CD8-positive, alpha-beta memory T cell (primary cell): ENCODE data around the gene AMBRA1. TPM values are rescaled to one million over a fixed set of nuclear protein-coding genes. Genes with fewer than 3 reads are reported as not detected.

Source experiments
- CTCF ChIA-PET: fragments of 350-600 bp; sonication (Branson Sonifier 250); formaldehyde crosslinking; loops from one replicate; lab custom pipeline; 2021; ENCODE audit warnings: antibody characterized with exemption; lab: Charles Lee
- POLR2A ChIA-PET: fragments of 350-600 bp; sonication (Branson Sonifier 250); formaldehyde crosslinking; loops from one replicate; lab custom pipeline; 2021; ENCODE audit warnings: antibody characterized with exemption; lab: Charles Lee
- DNase-seq, 5 donors: peaks; one replicate each; pipeline versions ENCODE4 v3.0.0 to v3.0.0-alpha.2; 2020 to 2022; ENCODE audit warnings: mixed read lengths in 1 of 5
- H3K27ac ChIP-seq: one replicate; pipeline ENCODE4 v1.7.0; 2013; ENCODE audit warnings: low read depth, mild to moderate bottlenecking, low read length, moderate library complexity
- H3K27me3 ChIP-seq: 2 replicates; pipeline ENCODE4 v1.7.0; 2013; ENCODE audit warnings: low read length, mild to moderate bottlenecking; ENCODE audit not compliant: insufficient read depth, poor library complexity, severe bottlenecking
- H3K36me3 ChIP-seq: 2 replicates; pipeline ENCODE4 v1.7.0; 2013; ENCODE audit warnings: mild to moderate bottlenecking, low read length, moderate library complexity; ENCODE audit not compliant: insufficient read depth
- H3K4me1 ChIP-seq: 2 replicates; pipeline ENCODE4 v1.7.0; 2013; ENCODE audit warnings: mild to moderate bottlenecking, low read length, moderate library complexity; ENCODE audit not compliant: insufficient read depth
- H3K4me3 ChIP-seq: 2 replicates; pipeline ENCODE4 v1.7.0; 2013; ENCODE audit warnings: mild to moderate bottlenecking, low read length
- H3K9me3 ChIP-seq: 2 replicates; pipeline ENCODE4 v1.7.0; 2013; ENCODE audit warnings: mild to moderate bottlenecking, low read length
- H3K27ac Mint-ChIP-seq, 8 donors: one replicate each; pipeline ENCODE4 v1.8.0; 2020 to 2021; ENCODE audit warnings: mixed read lengths in 8 of 8, mild to moderate bottlenecking in 6 of 8, inconsistent platforms in 3 of 8, moderate library complexity in 3 of 8
- H3K27me3 Mint-ChIP-seq, 2 donors: one replicate each; pipeline ENCODE4 v1.8.0; 2020 to 2021; ENCODE audit warnings: mixed read lengths in 2 of 2, mild to moderate bottlenecking in 1 of 2, moderate library complexity in 1 of 2
- H3K36me3 Mint-ChIP-seq, 3 donors: one replicate each; pipeline ENCODE4 v1.8.0; 2020 to 2021; ENCODE audit warnings: mixed read lengths in 3 of 3, inconsistent platforms in 1 of 3, mild to moderate bottlenecking in 1 of 3
- H3K4me1 Mint-ChIP-seq, 3 donors: one replicate each; pipeline ENCODE4 v1.8.0; 2020 to 2021; ENCODE audit warnings: mixed read lengths in 3 of 3, inconsistent platforms in 1 of 3, mild to moderate bottlenecking in 1 of 3
- H3K4me3 Mint-ChIP-seq, 7 donors: one replicate each; pipeline ENCODE4 v1.8.0; 2020 to 2021; ENCODE audit warnings: mixed read lengths in 7 of 7, mild to moderate bottlenecking in 6 of 7, moderate library complexity in 4 of 7, inconsistent platforms in 2 of 7
- H3K9me3 Mint-ChIP-seq, 5 donors: one replicate each; pipeline ENCODE4 v1.8.0; 2020 to 2022; ENCODE audit warnings: mixed read lengths in 5 of 5, mild to moderate bottlenecking in 3 of 5, moderate library complexity in 2 of 5, inconsistent platforms in 1 of 5
- polyA plus RNA-seq: library from polyadenylated mRNA; unstranded; fragments of 300-500 nt; fragmentation: Illumina TruSeq; gene quantifications from one replicate; pipeline ENCODE4 v1.2.3, GENCODE V29; 2021
- total RNA-seq, 2 experiments: library from RNA; stranded (reverse); gene quantifications; one replicate each; pipeline ENCODE4 v1.2.3, GENCODE V29; 2021

AMBRA1 gene
- total and polyA plus RNA-seq, 3 experiments from 2014 or later: 13.6 to 33.3 (median 31.3) TPM

- POLR2A ChIA-PET: no interaction called here
- H3K27me3 ChIP-seq: no peaks in the 10 kb centered on the region
- Mint-ChIP-seq H3K27ac (no peak overlapping the region), H3K27me3 (peaks cover 13 to 17% of the 10 kb centered on the region in 2 donors), H3K4me1 (peaks cover 7 to 11% (median 10%) of the 10 kb centered on the region in 3 donors), H3K9me3 (peaks cover 0 to 2% (median 0%) of the 10 kb centered on the region in 5 donors), H3K4me3 (no peak overlapping the region), H3K36me3 (peaks cover 0 to 41% (median 10%) of the 10 kb centered on the region in 3 donors)
- no peak overlapping the region for H3K4me3 ChIP-seq
- no peak for DNase-seq
- H3K4me1 ChIP-seq: peaks cover 6% of the 10 kb centered on the region
- CTCF ChIA-PET: no interaction called here
- H3K36me3 ChIP-seq: no peaks in the 10 kb centered on the region
- H3K9me3 ChIP-seq: no peaks in the 10 kb centered on the region
- no peak overlapping the region for H3K27ac ChIP-seq
Measured at GRCh38 chr11:46397526-46397925, 196.3 kb downstream of the AMBRA1 start.

GRCh38 chr11:46393759-46394158, 200.1 kb downstream of the AMBRA1 start:
- peak overlapping the region in 1 of 7 donors; percentile 75 for H3K4me3 Mint-ChIP-seq
- H3K27ac Mint-ChIP-seq: peak overlapping the region in 1 of 8 donors; percentile 33
- CTCF ChIA-PET: no interaction called here
- H3K36me3 ChIP-seq: no peaks in the 10 kb centered on the region
- peaks cover 0 to 25% (median 5%) of the 10 kb centered on the region in 3 donors for H3K36me3 Mint-ChIP-seq
- no peak overlapping the region for H3K27ac ChIP-seq
- H3K4me1 ChIP-seq: peaks cover 22% of the 10 kb centered on the region
- H3K27me3 ChIP-seq: peaks cover 22% of the 10 kb centered on the region
- H3K27me3 Mint-ChIP-seq: peaks cover 32 to 35% of the 10 kb centered on the region in 2 donors
- H3K9me3 Mint-ChIP-seq: peaks cover 0 to 2% (median 0%) of the 10 kb centered on the region in 5 donors
- H3K4me3 ChIP-seq: no peak overlapping the region
- no peaks in the 10 kb centered on the region for H3K9me3 ChIP-seq
- DNase-seq: no peak
- H3K4me1 Mint-ChIP-seq: peaks cover 19 to 31% (median 19%) of the 10 kb centered on the region in 3 donors
- POLR2A ChIA-PET: no interaction called here

- H3K27ac ChIP-seq: no peak overlapping the region
- no peaks in the 10 kb centered on the region for H3K9me3 ChIP-seq
- H3K36me3 Mint-ChIP-seq: peaks cover 0 to 21% (median 5%) of the 10 kb centered on the region in 3 donors
- no peaks in the 10 kb centered on the region for H3K36me3 ChIP-seq
- peaks cover 37 to 41% of the 10 kb centered on the region in 2 donors for H3K27me3 Mint-ChIP-seq
- DNase-seq: no peak
- H3K4me1 Mint-ChIP-seq: peaks cover 20 to 37% (median 24%) of the 10 kb centered on the region in 3 donors
- ChIA-PET POLR2A (no interaction called here), CTCF (interaction anchor here (0.7 to 1.8 kb wide), 4 partner anchors 10 to 84 kb away, joined by 3 to 7 read pairs (median 5); no protein-coding TSS in a partner anchor)
- H3K4me3 Mint-ChIP-seq: peak overlapping the region; percentile 28 to 76 (median 71)
- peak overlapping the region in 2 of 8 donors; percentile 33 to 67 for H3K27ac Mint-ChIP-seq
- H3K4me3 ChIP-seq: peak overlapping the region; percentile 37
- peaks cover 27% of the 10 kb centered on the region for H3K27me3 ChIP-seq
- peaks cover 22% of the 10 kb centered on the region for H3K4me1 ChIP-seq
- H3K9me3 Mint-ChIP-seq: peaks cover 0 to 2% (median 0%) of the 10 kb centered on the region in 5 donors
Measured at GRCh38 chr11:46393231-46393616, 200.6 kb downstream of the AMBRA1 start.

- POLR2A ChIA-PET: interaction anchor here (0.8 kb wide), 1 partner anchor 32 kb away, joined by 3 read pairs; no protein-coding TSS in a partner anchor
- Mint-ChIP-seq H3K36me3 (peaks cover 0 to 15% (median 3%) of the 10 kb centered on the region in 3 donors), H3K27me3 (peaks cover 41 to 45% of the 10 kb centered on the region in 2 donors), H3K27ac (peak overlapping the region in 1 of 8 donors; percentile 67), H3K4me1 (peaks cover 24 to 41% (median 29%) of the 10 kb centered on the region in 3 donors), H3K9me3 (peaks cover 0 to 2% (median 0%) of the 10 kb centered on the region in 5 donors), H3K4me3 (peak overlapping the region; percentile 28 to 76 (median 71))
- H3K27me3 ChIP-seq: peaks cover 30% of the 10 kb centered on the region
- H3K27ac ChIP-seq: no peak overlapping the region
- DNase-seq: peak; percentile 71 to 84 (median 73)
- H3K4me3 ChIP-seq: peak overlapping the region; percentile 37
- no peaks in the 10 kb centered on the region for H3K9me3 ChIP-seq
- no peaks in the 10 kb centered on the region for H3K36me3 ChIP-seq
- CTCF ChIA-PET: interaction anchor here (0.7 to 1.8 kb wide), 4 partner anchors 9 to 84 kb away, joined by 3 to 7 read pairs (median 5); no protein-coding TSS in a partner anchor
- peaks cover 22% of the 10 kb centered on the region for H3K4me1 ChIP-seq
Measured at GRCh38 chr11:46392421-46393230, 201.2 kb downstream of the AMBRA1 start.

- H3K9me3 Mint-ChIP-seq: peaks cover 0 to 2% (median 0%) of the 10 kb centered on the region in 5 donors
- peak within 1 kb of the TSS in 1 of 8 donors; percentile 67 for H3K27ac Mint-ChIP-seq
- Histone ChIP-seq H3K36me3 (no peaks in the 10 kb centered on the region), H3K4me3 (no peak within 1 kb of the TSS), H3K9me3 (no peaks in the 10 kb centered on the region), H3K4me1 (peaks cover 22% of the 10 kb centered on the region), H3K27ac (no peak within 1 kb of the TSS), H3K27me3 (peaks cover 30% of the 10 kb centered on the region)
- peak within 1 kb of the TSS; percentile 28 to 76 (median 71) for H3K4me3 Mint-ChIP-seq
- CTCF ChIA-PET: interaction anchor here (1.0 to 1.8 kb wide), 3 partner anchors 9 to 43 kb away, joined by 4 to 7 read pairs (median 6); no protein-coding TSS in a partner anchor
- no peak for DNase-seq
- POLR2A ChIA-PET: interaction anchor here (0.6 to 0.8 kb wide), 2 partner anchors 31 to 227 kb away, joined by 3 to 4 read pairs; no protein-coding TSS in a partner anchor
- H3K27me3 Mint-ChIP-seq: peaks cover 45 to 53% of the 10 kb centered on the region in 2 donors
- peaks cover 26 to 41% (median 29%) of the 10 kb centered on the region in 3 donors for H3K4me1 Mint-ChIP-seq
- peaks cover 0 to 7% (median 0%) of the 10 kb centered on the region in 3 donors for H3K36me3 Mint-ChIP-seq
Measured at GRCh38 chr11:46391578-46392420, 202.0 kb downstream of the AMBRA1 start, which contains the start of gene CHRM4. Gene CHRM4, minus strand, starts transcription at chr11:46391776. Its CDS starts 5,219 bp downstream, at chr11:46386557.

- DNase-seq: no peak
- peaks cover 30% of the 10 kb centered on the region for H3K27me3 ChIP-seq
Measured at GRCh38 chr11:46391186-46391577, 202.6 kb downstream of the AMBRA1 start.

More at GRCh38 chr11:46391186-46391577, 202.6 kb downstream of the AMBRA1 start:
- no peaks in the 10 kb centered on the region for H3K36me3 ChIP-seq
- peaks cover 22% of the 10 kb centered on the region for H3K4me1 ChIP-seq
- Mint-ChIP-seq H3K4me1 (peaks cover 26 to 41% (median 29%) of the 10 kb centered on the region in 3 donors), H3K36me3 (peaks cover 0 to 6% (median 1%) of the 10 kb centered on the region in 3 donors), H3K27me3 (peaks cover 50 to 59% of the 10 kb centered on the region in 2 donors), H3K9me3 (peaks cover 0 to 2% (median 0%) of the 10 kb centered on the region in 5 donors), H3K4me3 (no peak overlapping the region), H3K27ac (no peak overlapping the region)
- POLR2A ChIA-PET: no interaction called here
- H3K4me3 ChIP-seq: no peak overlapping the region
- CTCF ChIA-PET: interaction anchor here (1.8 kb wide), 1 partner anchor 22 kb away, joined by 7 read pairs; no protein-coding TSS in a partner anchor
- H3K27ac ChIP-seq: no peak overlapping the region
- H3K9me3 ChIP-seq: no peaks in the 10 kb centered on the region
